ENCODE data around the gene SORCS2. TPM values are rescaled to one million over a fixed set of nuclear protein-coding genes. Genes with fewer than 3 reads are reported as not detected.

The SORCS2 gene
- total RNA-seq, 1 donor from 2014 or later = 13.8 TPM

- Histone ChIP-seq H3K27me3 (ENCODE audit: insufficient read depth, low read length) (no peaks in the 10 kb centered on the region), H3K4me3 (ENCODE audit: insufficient read depth, low read depth, low read length) (no peak overlapping the region), H2AFZ (ENCODE audit: low read depth, low read length) (no peak overlapping the region), H3K9ac (ENCODE audit: low read length) (no peak overlapping the region), H3K79me2 (ENCODE audit: insufficient read depth, low read length) (peaks cover 25% of the 10 kb centered on the region), H3K4me1 (ENCODE audit: insufficient read depth, low read length) (peaks cover 6% of the 10 kb centered on the region), H3K4me2 (ENCODE audit: low read length) (no peak overlapping the region), H3K9me3 (ENCODE audit: insufficient read depth, low read depth, low read length) (no peaks in the 10 kb centered on the region), H4K20me1 (ENCODE audit: insufficient read depth, low read length) (peaks cover 44% of the 10 kb centered on the region), H3K36me3 (ENCODE audit: insufficient read depth, low read length) (no peaks in the 10 kb centered on the region), H3K27ac (ENCODE audit: low read depth, low read length) (no peak overlapping the region)
- Mint-ChIP-seq H3K9me3 (ENCODE audit: unreplicated experiment) (no peaks in the 10 kb centered on the region), H3K27ac (ENCODE audit: unreplicated experiment) (no peak overlapping the region), H3K4me3 (ENCODE audit: unreplicated experiment) (no peak overlapping the region), H3K4me1 (ENCODE audit: low read depth, unreplicated experiment) (peaks cover 31% of the 10 kb centered on the region), H3K27me3 (ENCODE audit: low read depth, unreplicated experiment) (peaks cover 6% of the 10 kb centered on the region), H3K36me3 (ENCODE audit: low read depth, unreplicated experiment) (no peaks in the 10 kb centered on the region)
- DNase-seq (ENCODE audit: low read depth) = peak; percentile 49
- no peak for TF ChIP-seq CTCF (IDR thresholded peaks at IDR 0.05; ENCODE audit: insufficient read depth, low read depth, low read length)
- no peak for TF ChIP-seq EZH2 (IDR thresholded peaks at IDR 0.05; ENCODE audit: insufficient read depth, low read length)
- FAIRE-seq = no peak
Observed at GRCh38 chr4:7222521-7222920, 30.2 kb downstream of the SORCS2 start.

GRCh38 chr4:7223541-7223940, 31.2 kb downstream of the SORCS2 start:
- Mint-ChIP-seq H3K27ac (ENCODE audit: unreplicated experiment) (no peak overlapping the region), H3K9me3 (ENCODE audit: unreplicated experiment) (no peaks in the 10 kb centered on the region), H3K36me3 (ENCODE audit: low read depth, unreplicated experiment) (peaks cover 5% of the 10 kb centered on the region), H3K4me3 (ENCODE audit: unreplicated experiment) (no peak overlapping the region), H3K4me1 (ENCODE audit: low read depth, unreplicated experiment) (peaks cover 27% of the 10 kb centered on the region), H3K27me3 (ENCODE audit: low read depth, unreplicated experiment) (peaks cover 7% of the 10 kb centered on the region)
- H3K9me3 ChIP-seq (ENCODE audit: insufficient read depth, low read depth, low read length) = no peaks in the 10 kb centered on the region
- no peak overlapping the region for H3K9ac ChIP-seq (ENCODE audit: low read length)
- no peak overlapping the region for H3K27ac ChIP-seq (ENCODE audit: low read depth, low read length)
- no peak overlapping the region for H3K4me3 ChIP-seq (ENCODE audit: insufficient read depth, low read depth, low read length)
- no peaks in the 10 kb centered on the region for H3K4me1 ChIP-seq (ENCODE audit: insufficient read depth, low read length)
- no peaks in the 10 kb centered on the region for H3K36me3 ChIP-seq (ENCODE audit: insufficient read depth, low read length)
- H3K79me2 ChIP-seq (ENCODE audit: insufficient read depth, low read length) = peaks cover 27% of the 10 kb centered on the region
- no peak for FAIRE-seq
- H3K4me2 ChIP-seq (ENCODE audit: low read length) = no peak overlapping the region
- TF ChIP-seq CTCF (IDR thresholded peaks at IDR 0.05; ENCODE audit: insufficient read depth, low read depth, low read length) = no peak
- no peak for TF ChIP-seq EZH2 (IDR thresholded peaks at IDR 0.05; ENCODE audit: insufficient read depth, low read length)
- no peak for DNase-seq (ENCODE audit: low read depth)
- no peak overlapping the region for H2AFZ ChIP-seq (ENCODE audit: low read depth, low read length)
- H3K27me3 ChIP-seq (ENCODE audit: insufficient read depth, low read length) = no peaks in the 10 kb centered on the region
- H4K20me1 ChIP-seq (ENCODE audit: insufficient read depth, low read length) = peaks cover 50% of the 10 kb centered on the region

DNA sequence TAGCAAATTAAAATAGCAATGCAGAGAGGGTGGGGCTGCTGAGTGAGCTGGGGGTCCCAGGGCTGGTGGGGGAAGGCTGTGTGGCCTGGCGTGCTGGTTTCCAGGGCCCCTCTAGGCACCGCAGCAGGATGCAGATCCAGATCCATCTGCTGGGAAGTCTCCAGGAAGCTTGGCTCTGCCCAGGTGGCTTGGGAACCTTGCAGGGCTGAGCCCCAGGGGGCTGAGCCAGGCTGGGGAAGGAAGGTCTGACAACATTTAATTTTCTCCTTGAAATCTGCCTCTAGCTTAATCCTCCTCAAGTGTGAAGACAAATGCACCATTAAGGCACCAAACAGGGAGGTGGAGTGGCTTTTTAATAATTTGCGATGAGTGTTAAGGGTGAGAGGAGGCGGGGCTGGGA, 31.7 kb downstream of the SORCS2 start:
- Histone ChIP-seq H3K9ac (ENCODE audit: low read length) (no peak overlapping the region), H3K27me3 (ENCODE audit: insufficient read depth, low read length) (no peaks in the 10 kb centered on the region), H4K20me1 (ENCODE audit: insufficient read depth, low read length) (peaks cover 54% of the 10 kb centered on the region), H3K4me3 (ENCODE audit: insufficient read depth, low read depth, low read length) (no peak overlapping the region), H3K9me3 (ENCODE audit: insufficient read depth, low read depth, low read length) (no peaks in the 10 kb centered on the region), H3K79me2 (ENCODE audit: insufficient read depth, low read length) (peaks cover 27% of the 10 kb centered on the region), H3K4me1 (ENCODE audit: insufficient read depth, low read length) (no peaks in the 10 kb centered on the region), H3K27ac (ENCODE audit: low read depth, low read length) (no peak overlapping the region), H3K36me3 (ENCODE audit: insufficient read depth, low read length) (no peaks in the 10 kb centered on the region), H3K4me2 (ENCODE audit: low read length) (no peak overlapping the region), H2AFZ (ENCODE audit: low read depth, low read length) (no peak overlapping the region)
- H3K4me1 Mint-ChIP-seq (ENCODE audit: low read depth, unreplicated experiment) = peaks cover 23% of the 10 kb centered on the region
- no peaks in the 10 kb centered on the region for H3K9me3 Mint-ChIP-seq (ENCODE audit: unreplicated experiment)
- peaks cover 7% of the 10 kb centered on the region for H3K27me3 Mint-ChIP-seq (ENCODE audit: low read depth, unreplicated experiment)
- no peak for FAIRE-seq
- no peak overlapping the region for H3K27ac Mint-ChIP-seq (ENCODE audit: unreplicated experiment)
- TF ChIP-seq CTCF (IDR thresholded peaks at IDR 0.05; ENCODE audit: insufficient read depth, low read depth, low read length) = no peak
- no peak for TF ChIP-seq EZH2 (IDR thresholded peaks at IDR 0.05; ENCODE audit: insufficient read depth, low read length)
- no peak for DNase-seq (ENCODE audit: low read depth)
- no peak overlapping the region for H3K4me3 Mint-ChIP-seq (ENCODE audit: unreplicated experiment)
- H3K36me3 Mint-ChIP-seq (ENCODE audit: low read depth, unreplicated experiment) = peaks cover 5% of the 10 kb centered on the region

Data from astrocyte (in vitro differentiated cells and primary cell).